Tongue (tissue), 2 donors: ENCODE data around the gene DPF1. TPM values are rescaled to one million over a fixed set of nuclear protein-coding genes. Genes with fewer than 3 reads are reported as not detected.
"Not testable (repeated sequence)": the region's sequence is repeated elsewhere in the genome, so short reads cannot be mapped to it uniquely, and the experiment has no call there.

Source experiments
- DNase-seq: peaks from one replicate; pipeline ENCODE4 v3.0.0-alpha.2; 2015
- total RNA-seq: library from RNA; depleted of rRNA; stranded (reverse); fragments of >200 nt; gene quantifications from one replicate; pipeline ENCODE4 v1.2.3, GENCODE V29; 2014

Gene DPF1
- total RNA-seq, 1 donor from 2014 or later, result 0.92 TPM

DNA sequence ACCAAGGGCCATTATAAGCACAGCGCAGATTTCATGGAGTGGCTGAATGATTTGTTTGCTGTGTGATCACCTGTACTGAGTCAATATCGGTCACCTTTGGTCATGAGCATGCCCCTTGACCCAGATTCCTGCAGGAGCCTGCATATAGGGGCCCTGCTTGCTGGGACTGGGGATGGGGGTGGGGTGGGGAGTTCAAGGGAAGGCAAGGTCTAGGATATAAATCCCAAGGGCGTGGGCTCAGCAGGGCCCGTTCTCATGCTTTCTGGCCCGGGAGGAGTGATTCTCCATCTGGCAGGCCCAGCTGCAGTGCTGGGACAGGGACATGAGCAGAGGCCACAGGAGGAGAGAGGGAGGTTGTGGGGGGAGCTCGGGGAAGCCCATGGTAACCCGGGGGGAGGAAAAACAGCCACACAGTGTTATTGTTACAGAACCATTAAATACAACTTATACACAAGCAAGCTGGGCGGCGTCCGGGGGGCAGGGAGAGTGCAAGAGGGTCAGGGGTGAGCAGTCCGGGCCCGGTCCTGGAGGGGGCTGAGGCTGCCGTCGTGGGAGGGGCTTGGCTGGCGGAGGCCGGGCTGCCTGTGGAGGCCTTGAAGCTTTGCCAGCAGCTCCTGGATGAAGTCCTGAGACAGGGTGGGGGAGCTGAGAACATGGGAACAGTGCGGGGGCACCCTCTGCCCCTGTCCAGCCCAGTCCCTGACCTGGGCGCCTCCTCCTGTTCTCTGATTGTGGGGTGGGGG, 27.0 kb upstream of the DPF1 start:
- peak; percentile 77 for DNase-seq

DNA sequence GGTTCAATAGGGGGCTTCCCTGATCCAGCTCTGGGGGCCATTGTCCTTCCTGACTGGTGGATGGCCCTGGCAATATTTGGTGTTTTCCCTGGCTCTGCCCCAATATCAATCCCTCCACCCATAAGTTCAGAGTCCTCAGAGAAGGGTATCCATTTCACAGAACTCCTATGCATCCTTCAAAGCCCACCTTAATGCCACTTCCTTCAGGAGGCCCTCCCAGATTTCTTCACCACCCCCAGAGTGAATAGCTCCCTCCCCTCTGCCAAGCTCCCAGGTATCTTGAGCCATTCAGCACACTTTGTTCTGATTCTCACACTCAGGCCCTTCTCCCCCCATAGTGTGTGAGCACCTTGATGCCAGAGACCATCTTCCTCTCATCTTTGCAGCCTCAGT, 26.4 kb upstream of the DPF1 start:
- no peak for DNase-seq

DNA sequence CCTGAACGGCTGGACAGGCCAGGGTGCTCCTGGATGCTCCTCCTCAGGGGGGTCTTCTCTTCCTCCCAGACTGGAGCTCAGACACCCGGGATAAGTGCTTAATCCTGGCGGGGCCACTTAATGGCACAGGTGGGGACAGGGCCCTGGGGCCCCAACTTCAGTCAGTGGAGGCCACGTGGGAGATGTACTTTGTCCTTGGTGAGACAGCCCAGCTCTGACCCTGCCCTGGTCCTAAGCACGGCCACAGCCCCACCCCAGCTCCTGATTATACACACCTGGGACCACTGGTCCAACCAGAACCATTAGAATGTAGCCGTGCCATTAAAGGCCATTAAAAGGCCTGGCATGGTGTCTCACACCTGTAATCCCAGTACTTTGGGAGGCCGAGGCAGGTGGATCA, 24.4 kb upstream of the DPF1 start:
- no peak for DNase-seq

GRCh38 chr19:38247734-38248268, 23.8 kb upstream of the DPF1 start:
- DNase-seq, result no peak

- no peak for DNase-seq
Observed at GRCh38 chr19:38247126-38247525, 23.1 kb upstream of the DPF1 start.

DNA sequence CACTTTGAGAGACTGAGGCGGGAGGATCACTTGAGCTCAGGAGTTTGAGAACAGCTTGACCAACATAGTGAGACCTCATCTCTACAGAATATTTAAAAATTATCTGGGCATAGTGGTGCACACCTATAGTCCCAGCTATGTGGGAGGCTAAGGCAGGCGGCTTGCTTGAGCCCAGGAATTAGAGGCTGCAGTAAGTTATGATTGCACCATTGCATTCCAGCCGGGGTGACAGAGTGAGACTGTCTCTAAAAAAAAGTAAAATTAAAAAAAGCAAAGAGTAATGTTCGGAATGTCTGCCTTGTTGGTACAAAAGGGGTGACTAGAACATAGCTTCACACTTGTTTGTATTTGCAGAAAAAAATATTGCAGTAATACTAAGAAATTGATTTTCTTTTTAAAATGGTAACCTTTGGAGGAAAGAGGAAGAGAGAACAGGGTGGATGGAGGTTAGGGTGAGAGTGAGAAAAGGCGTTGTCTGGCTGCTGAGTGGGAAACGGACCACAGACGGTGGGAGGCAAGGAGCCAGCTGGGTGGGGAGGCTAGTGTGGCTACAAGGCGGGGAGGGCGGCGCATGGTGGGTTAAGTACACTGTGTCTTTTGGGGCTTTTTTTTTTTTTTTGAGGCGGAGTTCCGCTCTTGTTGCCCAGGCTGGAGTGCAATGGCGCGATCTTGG, 21.9 kb upstream of the DPF1 start:
- no peak for DNase-seq

- DNase-seq, result no peak
Observed at GRCh38 chr19:38243279-38243673, 19.3 kb upstream of the DPF1 start.

GRCh38 chr19:38239816-38240215, 15.8 kb upstream of the DPF1 start:
- no peak for DNase-seq

DNA sequence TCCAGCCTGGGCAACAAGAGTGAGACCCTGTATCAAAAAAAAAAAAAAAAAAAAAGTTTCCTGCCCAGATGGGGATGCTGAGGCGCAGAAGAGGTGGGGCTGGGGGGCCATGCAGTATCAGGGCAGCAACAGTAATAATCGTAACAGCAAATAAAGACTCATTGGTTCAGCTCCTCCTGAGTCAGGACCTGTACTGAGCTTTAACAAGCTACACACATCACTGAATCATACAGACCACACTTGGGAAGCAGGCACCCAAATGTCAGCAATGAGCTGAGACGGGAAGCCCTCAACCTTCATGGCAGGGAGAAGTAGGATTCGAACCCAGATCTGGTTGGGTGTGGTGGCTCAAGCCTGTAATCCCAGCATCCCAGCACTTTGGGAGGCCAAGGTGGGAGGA, 10.6 kb upstream of the DPF1 start:
- DNase-seq, result no peak

- peak; percentile 81 for DNase-seq
Observed at GRCh38 chr19:38233740-38234251, 9.8 kb upstream of the DPF1 start.

GRCh38 chr19:38231918-38232317, 7.9 kb upstream of the DPF1 start:
- DNase-seq, result no peak

DNA sequence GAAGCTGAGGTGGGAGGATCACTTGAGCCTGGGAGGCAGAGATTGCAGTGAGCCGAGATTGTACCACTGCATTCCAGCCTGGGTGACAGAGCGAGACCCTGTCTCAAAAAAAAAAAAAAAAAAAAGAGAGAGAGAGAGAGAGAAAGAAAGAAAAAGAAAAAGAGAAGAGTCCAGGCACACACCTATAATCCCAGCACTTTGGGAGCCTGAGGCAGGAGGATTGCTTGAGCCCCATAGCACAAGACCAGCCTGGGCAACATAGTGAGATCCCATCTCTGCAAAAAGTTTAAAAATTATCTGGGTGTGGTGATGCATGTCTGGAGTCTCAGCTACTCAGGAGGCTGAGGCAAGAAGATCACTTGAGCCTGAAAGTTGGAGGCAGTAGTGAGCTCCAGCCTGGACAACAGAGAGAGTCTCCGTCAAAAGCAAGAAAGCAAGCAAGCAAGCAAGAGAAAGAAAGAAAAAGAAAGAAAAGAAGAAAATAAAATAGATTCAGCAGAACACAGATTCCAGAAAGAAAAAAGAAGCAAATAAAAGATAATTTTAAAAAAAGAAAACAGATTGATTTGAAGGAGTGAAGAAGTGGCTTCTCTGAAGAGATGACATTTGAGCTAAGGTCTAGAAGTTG, 6.6 kb upstream of the DPF1 start:
- DNase-seq, result not testable (repeated sequence)

DNA sequence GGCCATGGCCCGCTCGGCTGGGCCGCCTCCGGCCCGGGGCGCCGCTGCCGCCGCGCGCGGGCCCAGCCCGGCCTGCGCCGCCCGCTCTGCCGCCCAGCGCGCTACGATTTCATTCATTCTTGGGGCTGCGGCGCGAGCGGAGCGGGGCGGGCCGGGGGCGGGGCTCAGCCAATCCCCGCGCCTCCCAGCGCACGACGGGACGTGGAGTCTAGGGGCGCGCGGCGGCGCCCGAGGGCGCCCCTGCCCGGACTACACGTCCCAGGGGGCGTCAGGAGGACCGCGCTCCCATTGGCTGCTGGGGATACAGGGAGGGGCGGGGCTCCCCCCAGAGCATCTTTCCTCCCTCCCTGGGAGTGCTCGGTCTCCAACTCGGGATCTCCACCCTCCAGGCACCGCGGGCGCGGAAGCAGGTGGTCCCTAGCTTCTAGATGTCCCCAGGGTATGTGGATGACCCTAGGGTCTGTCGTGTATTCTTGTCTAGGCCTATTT, 5.6 kb upstream of the DPF1 start:
- peak; percentile 85 for DNase-seq

- DNase-seq, result no peak
Observed at GRCh38 chr19:38228491-38229439, 4.7 kb upstream of the DPF1 start.

DNA sequence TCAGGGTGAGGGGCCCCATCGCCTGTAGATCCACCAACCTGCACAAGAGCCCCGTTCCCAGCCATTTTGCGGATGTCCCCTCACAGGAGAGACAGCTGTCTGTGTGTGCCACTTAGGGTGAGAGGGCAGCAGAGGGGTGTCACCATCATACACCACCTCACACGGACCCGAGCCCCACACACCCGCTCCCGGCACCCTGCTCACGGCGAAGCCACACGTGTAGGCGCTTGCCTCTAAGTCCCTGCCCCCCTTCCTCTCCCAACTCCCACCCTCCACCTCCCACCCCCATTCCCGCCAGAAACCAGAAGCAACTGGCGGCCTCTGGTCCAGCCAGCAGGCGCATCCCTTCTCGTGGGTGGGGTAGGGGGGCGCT, 4.0 kb upstream of the DPF1 start:
- DNase-seq, result no peak

DNA sequence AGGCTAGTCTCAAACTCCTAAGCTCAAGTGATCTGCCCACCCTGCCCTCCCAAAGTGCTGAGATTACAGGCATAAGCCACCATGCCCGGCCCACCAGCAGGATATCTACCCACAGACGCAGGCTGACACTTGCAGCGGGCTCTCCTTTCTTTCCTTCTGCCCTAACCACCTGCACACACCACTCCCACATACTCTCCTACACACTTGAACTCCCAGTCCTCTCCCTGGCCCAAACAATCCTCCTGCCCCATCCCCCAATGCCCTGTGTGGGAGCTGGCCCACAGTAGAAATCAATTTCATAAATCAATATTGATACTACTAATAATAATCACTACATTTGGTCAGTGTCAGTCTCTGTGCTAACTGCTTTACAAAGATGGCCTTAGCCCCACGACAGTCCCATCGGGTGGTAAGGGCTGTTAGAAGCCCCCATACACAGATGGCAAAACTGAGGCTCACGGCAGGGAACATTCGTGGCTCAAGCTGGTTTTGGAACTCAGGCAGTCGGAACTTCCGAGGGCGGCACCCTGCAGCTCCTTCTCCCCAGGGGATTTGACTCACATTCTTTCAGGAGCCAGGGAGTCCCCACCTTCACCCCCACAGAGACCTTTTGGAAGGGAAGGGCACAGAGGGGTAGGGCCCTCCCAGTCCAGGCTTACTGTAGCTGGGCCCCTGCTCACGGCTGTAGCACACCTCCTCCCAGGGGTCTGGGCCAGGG, 3.4 kb upstream of the DPF1 start:
- no peak for DNase-seq

- DNase-seq, result not testable (repeated sequence)
Observed at GRCh38 chr19:38224863-38225218, 819 bp upstream of the DPF1 start.

DNA sequence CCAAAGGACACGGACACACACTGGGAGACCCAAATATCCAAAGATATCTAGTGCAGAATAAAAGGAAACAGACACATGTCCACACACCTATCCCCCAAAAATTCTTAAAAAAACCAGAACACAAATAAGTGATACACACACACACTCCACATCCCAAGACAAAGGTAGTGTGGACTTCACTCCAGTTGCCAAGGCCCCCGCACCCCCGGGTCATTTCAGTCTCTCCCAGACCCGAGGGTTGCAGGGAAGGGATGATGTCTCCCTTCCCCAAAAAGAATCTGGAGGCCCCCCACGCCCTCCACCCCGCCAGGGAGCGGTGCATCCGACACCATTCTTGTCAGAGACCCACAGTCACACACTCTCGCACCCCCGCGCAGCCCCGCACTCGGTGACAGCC, 407 bp downstream of the DPF1 start:
- no peak for DNase-seq

GRCh38 chr19:38223119-38223523, 901 bp downstream of the DPF1 start:
- no peak for DNase-seq

- DNase-seq, result no peak
Observed at GRCh38 chr19:38221919-38222830, 1.8 kb downstream of the DPF1 start.
